Measurements from ENCODE around the gene UNKL.
"Not testable (repeated sequence)": the region's sequence is repeated elsewhere in the genome, so short reads cannot be mapped to it uniquely, and the experiment has no call there.

Gene UNKL

GRCh38 chr16:1445518-1446203, 31.2 kb upstream of the UNKL start:
- DNase-seq: no peak

DNA sequence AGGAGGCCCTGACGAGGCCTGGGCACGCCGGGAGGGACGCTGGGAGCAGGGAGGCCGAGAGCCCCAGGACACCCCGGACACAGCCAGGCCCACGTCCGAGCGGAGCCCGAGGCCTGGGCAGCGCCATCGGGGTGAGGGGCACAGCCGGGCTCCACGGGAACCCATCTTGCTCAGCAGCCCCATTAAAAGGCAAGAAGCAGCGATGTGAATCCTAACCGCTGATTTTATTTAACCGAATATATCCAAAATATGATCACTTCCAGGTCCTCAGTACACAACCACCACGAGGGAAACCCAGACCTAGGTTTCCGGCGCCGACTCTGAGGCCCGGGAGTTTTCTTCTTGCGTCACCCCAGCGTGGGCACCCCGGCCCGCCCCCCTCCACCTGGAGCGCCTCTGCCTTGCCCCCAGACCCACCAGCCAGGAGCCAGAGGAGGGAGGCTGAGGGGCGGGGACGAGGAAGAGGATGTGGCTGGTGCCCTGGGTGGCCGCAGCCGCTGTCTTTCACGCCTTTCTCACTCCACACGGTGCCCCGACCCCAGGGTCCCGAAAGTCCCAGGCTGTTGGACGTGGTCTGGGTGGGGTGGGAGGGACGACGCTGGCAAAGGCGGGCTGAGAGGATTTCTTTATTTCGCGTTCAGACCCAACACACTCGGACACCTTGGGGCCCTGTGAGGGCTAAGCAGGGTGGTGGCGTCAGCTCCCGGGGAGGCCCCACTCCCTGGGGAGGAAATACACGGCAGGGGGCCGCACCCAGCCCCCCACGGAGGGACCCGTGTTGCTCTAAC, 30.4 kb upstream of the UNKL start:
- no peak for DNase-seq

DNA sequence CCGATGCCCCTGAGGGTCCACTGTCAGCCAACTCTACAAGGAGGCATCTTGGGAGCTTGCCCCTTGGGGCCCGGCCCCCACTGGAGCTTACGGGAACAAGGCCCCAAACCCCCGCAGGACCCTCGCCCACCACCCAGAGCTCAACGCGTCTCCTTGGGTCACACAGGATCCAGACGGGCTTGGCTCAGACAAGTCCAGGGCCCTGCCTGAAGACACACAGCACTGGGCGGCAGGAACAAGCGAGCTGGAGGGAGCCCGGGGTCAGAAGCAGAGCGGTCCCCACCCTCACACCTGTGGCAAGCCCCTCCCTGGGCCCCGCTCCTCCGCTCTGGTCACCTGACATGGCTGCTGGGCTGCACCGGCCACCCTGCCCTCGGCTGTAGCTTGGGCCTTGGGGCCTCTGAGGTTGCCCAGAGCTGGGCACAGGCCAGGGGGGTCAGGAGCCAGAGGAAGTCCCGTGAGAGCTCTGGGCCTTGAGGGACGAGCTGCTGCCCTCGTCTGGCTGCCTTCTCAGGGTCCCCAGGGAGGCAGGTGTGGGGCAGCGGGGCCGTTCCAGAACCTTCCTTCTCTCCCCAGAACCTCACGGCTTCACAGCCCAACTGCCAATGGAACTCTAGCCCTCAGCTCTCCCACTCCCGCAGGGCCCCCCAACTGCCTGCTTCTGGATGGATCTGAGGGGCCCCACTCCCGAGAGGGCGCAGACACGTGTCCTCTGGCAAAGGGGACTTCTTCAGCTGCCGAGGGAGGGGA, 29.7 kb upstream of the UNKL start, which contains the start of gene CCDC154:
Gene CCDC154, minus strand, starts transcription at position 577 of the 750 bp plus-strand sequence. Its CDS starts 234 bp downstream, at position 343.
- no peak for DNase-seq

- no peak for DNase-seq
Measured at GRCh38 chr16:1443403-1443973, 29.0 kb upstream of the UNKL start.

DNA sequence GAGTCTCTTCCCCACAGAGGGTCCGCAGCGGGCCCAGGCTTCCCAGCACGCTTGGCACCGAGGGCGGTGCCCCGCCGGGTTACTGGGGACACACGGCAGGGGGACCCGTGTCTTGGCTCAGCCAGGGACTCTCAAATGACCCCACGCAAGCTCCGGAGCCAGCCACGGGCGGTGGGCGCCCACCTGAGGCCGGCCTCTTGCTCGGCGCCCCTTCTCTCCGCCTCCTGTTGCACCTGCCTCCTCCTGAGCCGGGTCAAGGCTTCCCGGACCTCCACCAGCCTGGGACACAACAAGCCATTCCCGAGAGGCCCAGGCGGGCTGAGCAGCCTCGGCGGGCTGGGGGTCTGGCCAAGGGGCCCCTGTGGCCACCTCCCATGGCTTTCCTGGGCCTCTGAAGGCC, 28.2 kb upstream of the UNKL start:
- DNase-seq: no peak

GRCh38 chr16:1441391-1441829, 26.9 kb upstream of the UNKL start:
- no peak for DNase-seq

- DNase-seq: not testable (repeated sequence)
Measured at GRCh38 chr16:1439699-1440074, 25.2 kb upstream of the UNKL start.

DNA sequence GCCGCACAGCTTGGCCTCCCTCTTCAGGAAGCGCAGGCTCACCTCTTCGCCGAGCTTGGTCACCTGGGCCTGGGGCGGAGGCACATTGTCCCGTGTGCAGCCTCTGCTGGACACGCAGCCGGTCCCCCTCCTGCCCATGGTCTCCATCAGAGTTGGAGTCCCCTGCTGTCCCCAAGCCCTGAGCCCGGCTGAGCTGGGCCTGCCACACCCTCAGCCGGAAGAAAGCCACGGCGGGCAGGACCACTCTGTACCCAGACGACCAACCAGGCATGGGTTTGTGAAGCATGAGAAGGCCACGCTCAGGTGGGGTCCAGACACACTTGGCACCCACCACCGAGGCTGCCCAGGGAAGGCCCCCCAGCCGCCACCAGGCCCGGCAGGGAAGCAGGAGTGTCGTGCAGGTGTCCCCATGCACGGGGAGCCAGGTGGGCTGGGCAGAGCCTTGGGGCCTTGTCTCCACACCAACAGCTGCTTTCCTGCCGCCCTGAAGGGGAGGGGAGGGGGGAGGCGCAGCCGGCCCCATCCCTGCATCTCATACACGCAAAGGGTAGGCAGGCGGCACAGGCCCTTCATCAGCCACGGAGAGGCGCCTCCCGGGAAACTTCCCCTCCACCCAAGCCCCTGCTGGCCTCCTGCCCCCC, 24.7 kb upstream of the UNKL start:
- DNase-seq: no peak

DNA sequence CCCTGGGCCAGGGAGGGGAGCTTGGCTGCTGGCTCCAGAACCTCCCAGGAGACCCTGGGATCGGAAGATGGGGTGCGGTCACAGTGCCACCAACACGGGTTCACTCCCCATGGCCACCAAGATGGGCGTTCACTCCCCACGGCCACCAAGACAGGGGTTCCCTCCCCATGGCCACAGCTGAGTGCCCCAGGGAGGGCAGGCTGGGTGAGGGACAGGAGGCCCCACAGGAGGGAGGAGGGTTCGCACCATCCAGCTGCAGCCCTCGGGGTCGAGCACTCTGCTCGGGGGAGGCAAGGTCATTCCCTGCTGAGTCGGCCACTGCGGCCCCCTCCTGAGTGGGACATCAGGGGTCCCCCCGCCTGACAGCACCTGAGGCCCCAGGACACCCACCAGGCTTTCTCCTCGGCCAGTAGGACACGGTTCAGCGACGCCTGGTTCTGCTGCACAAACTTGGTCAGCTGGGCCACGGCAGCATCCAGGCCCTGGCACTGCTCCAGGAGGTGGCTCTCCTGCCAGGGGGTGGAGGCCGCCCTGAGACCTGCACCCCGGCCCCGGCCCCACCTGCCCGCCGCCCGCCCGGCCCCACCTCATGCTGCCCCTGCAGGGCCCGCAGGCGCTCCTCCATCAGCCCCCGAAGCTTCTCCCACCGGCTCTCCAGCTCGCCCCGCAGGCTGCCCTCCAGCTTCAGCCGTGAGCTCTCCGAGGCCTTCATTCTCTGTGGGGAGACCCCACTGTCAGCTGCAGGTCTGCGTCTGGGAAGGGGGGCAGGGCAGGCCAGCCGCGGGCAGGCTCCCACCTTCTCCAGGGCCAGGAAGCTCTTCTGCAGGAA, 23.9 kb upstream of the UNKL start:
- no peak for DNase-seq

- DNase-seq: no peak
Measured at GRCh38 chr16:1437606-1438005, 23.1 kb upstream of the UNKL start.

DNA sequence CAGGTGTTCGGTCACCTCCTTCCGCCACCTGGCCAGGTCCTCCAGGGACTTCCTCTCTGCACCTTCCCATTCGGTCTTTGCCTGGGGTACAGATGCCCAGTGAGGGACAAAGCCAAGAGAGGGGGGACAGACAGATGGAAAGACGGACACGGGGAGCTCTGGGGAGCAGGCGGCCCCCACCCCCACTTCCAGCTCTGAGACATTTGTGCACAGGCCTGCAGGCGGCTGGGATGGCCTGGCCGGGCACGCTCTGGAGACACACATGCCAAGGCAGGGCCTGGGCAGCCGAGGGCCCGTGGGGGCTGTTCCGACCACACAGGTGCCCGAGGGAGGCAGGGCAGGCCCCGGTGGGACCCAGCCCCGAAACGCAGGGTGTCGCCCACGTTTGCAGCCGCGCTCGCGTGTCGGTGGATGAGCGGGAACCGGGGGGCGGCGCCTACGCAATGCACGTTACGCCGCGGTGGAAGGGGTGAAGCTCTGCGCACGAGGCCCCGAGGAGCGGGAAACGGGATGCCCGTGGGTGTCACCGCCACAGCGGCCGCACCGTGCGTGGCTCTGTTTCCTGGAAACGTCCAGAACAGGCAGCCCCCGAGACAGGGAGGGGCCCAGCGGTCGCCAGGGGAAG, 22.3 kb upstream of the UNKL start:
- DNase-seq: no peak

- no peak for DNase-seq
Measured at GRCh38 chr16:1435921-1436697, 21.6 kb upstream of the UNKL start.

- no peak for DNase-seq
Measured at GRCh38 chr16:1434644-1435592, 20.4 kb upstream of the UNKL start.

DNA sequence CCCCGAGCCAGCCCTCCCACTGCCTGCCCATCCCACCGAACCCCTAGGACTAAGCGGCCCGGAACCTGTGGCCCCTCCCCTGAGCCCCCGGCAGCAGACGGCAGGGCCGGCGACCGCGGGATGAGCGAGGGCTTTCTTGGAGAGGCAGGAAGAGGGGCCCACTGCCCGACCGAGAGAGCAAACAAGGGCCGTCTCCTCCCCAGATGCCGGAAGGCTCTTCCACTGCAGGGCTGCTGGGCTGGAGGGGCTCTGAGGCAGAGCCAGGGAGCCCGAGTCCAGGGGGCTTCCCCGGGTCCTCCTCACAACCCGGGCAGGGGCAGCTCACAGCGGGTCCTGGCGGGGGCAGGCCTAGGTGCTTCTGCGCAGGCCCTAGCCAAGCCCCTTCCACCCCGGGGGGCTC, 19.3 kb upstream of the UNKL start:
- DNase-seq: no peak

GRCh38 chr16:1433263-1433560, 18.7 kb upstream of the UNKL start:
- no peak for DNase-seq

DNA sequence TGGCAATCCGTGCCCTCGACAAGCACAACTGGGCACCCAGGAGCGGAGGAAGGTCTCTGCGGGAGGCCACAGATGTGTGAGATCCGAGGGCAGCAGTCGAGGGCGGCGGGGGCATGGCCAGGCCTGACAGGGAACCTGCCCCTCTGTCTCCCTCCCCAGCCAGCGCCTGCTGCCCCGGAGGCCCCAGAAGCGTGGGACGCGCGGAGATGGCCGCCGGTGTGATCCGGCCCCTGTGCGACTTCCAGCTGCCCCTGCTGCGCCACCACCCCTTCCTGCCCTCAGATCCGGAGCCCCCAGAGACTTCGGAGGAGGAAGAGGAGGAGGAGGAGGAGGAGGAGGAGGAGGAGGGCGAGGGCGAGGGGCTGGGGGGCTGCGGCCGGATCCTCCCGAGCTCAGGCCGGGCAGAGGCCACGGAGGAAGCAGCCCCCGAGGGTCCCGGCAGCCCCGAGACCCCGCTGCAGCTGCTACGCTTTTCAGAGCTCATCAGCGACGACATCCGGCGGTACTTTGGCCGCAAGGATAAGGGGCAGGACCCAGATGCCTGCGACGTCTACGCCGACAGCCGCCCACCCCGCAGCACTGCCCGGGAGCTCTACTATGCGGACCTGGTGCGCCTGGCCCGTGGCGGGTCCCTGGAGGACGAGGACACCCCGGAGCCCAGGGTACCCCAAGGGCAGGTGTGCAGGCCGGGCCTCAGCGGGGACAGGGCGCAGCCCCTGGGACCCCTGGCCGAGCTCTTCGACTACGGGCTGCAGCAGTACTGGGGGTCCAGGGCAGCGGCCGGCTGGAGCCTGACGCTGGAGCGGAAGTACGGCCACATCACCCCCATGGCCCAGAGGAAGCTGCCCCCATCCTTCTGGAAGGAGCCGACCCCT, 18.1 kb upstream of the UNKL start:
- DNase-seq: no peak

DNA sequence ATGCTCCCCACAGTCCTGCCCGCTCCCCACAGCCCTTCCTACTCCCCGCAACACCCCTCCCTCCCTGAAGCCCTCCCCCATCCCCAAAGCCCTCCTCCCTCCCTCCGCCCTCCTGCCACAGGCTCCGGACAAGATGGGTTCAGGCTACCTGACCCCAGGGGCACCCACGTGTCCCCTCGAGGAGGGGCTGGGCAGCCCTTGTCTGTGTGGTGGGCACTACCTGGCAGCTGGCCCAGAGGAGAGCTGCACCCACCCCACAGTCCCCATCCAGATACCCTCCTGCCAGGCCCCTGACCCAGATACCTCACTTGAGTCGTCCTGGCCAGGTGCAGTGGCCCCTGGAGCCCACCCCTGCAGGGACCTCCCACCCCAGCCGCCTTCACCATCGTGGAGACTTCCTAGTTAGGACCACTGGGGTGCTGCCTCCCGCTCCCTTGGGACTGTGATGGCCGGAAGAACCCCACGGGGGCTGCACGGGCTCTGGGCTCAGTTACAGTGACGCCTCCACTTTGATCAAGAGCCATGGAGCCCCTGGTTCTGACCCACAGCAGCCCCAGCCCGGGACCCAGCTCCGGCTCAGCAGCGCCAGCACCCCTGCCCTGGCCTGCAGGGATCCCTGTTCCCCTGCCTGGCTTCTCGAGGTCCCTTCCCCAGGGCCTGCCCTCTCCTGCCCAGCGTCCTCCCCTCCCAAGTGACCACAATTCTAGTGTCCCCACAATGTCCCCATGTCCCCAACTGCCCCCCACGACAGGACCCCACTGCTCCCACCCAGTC, 17.2 kb upstream of the UNKL start:
- DNase-seq: no peak
